ENCODE results near the gene PTPRT. TPM values are rescaled to one million over a fixed set of nuclear protein-coding genes. Genes with fewer than 3 reads are reported as not detected.

PTPRT gene
- total RNA-seq, 1 experiment from 2014 or later: not detected

- Histone ChIP-seq H3K27me3 (ENCODE audit: insufficient read depth, low read length) (no peaks in the 10 kb centered on the region), H3K4me2 (ENCODE audit: low read length) (no peak overlapping the region), H3K9me3 (ENCODE audit: control insufficient read depth in 1 of 2, insufficient read depth in 1 of 2, low read depth in 1 of 2, low read length in 2 of 2) (peaks cover 16 to 17% of the 10 kb centered on the region in 2 experiments; a peak in 2 of 4 replicates), H3K79me2 (ENCODE audit: insufficient read depth, low read length) (no peaks in the 10 kb centered on the region), H4K20me1 (ENCODE audit: insufficient read depth) (no peaks in the 10 kb centered on the region), H2AFZ (ENCODE audit: low read depth, low read length, poor library complexity, severe bottlenecking) (no peak overlapping the region), H3K4me1 (ENCODE audit: control insufficient read depth in 1 of 2, insufficient read depth in 2 of 2, low read length in 2 of 2) (no peaks in the 10 kb centered on the region), H3K9ac (ENCODE audit: low read length) (no peak overlapping the region), H3K4me3 (replicated peaks in 1 of 2; ENCODE audit: low read depth in 1 of 2, low read length in 2 of 2) (no peak overlapping the region), H3K9me2 (ENCODE audit: insufficient read depth) (no peaks in the 10 kb centered on the region), H3K36me3 (ENCODE audit: control insufficient read depth in 1 of 2, insufficient read depth in 2 of 2, low read length in 2 of 2) (no peaks in the 10 kb centered on the region), H3K27ac (ENCODE audit: low read depth, low read length) (no peak overlapping the region)
- TF ChIP-seq TCF7L2 (IDR thresholded peaks at IDR 0.05; ENCODE audit: borderline replicate concordance, extremely low read depth, insufficient read depth, insufficient read length): no peak
- TF ChIP-seq EGR1 (IDR thresholded peaks at IDR 0.05; ENCODE audit: low read depth): no peak
- TF ChIP-seq EZH2phosphoT487 (IDR thresholded peaks at IDR 0.05; ENCODE audit: borderline replicate concordance): no peak
- no peak for TF ChIP-seq POLR2A (IDR thresholded peaks at IDR 0.05; ENCODE audit: borderline replicate concordance, extremely low read depth, insufficient read depth, insufficient read length)
- TF ChIP-seq SP1 (IDR thresholded peaks at IDR 0.05; ENCODE audit: low read depth): no peak
- no peak for TF ChIP-seq CTCF (IDR thresholded peaks at IDR 0.05 in 2 of 3, conservative IDR thresholded peaks at IDR 0.05 in 1 of 3; ENCODE audit: borderline replicate concordance in 1 of 3, insufficient read depth in 1 of 3, low read depth in 2 of 3, low read length in 2 of 3)
- TF ChIP-seq POLR2AphosphoS5 (IDR thresholded peaks at IDR 0.05; ENCODE audit: low read depth, low read length): no peak
- no peak for TF ChIP-seq REST (IDR thresholded peaks at IDR 0.05; ENCODE audit: low read depth)
- no peak for TF ChIP-seq CBX3 (IDR thresholded peaks at IDR 0.05; ENCODE audit: low read depth)
- TF ChIP-seq FOSL1 (IDR thresholded peaks at IDR 0.05; ENCODE audit: low read depth): no peak
- no peak for TF ChIP-seq YY1 (IDR thresholded peaks at IDR 0.05; ENCODE audit: extremely low read depth, insufficient replicate concordance, low read depth, low read length)
- no peak for TF ChIP-seq ELF1 (IDR thresholded peaks at IDR 0.05; ENCODE audit: borderline replicate concordance, low read depth)
- ChIA-PET POLR2A (no interaction called here), CTCF (no interaction called here), RAD21 (ENCODE audit: low non-redundant PET in 1 of 2, low total read pairs in 2 of 2, uncharacterized antibody in 2 of 2, unreplicated experiment in 2 of 2) (no interaction called here)
- ATAC-seq (no peak), DNase-seq (ENCODE audit: low read depth, low spot score) (no peak)
- intact Hi-C loops (cut with micrococcal nuclease): no loop called here
- BruUV-seq (replicated peaks): no TSS peak
Measured at GRCh38 chr20:42359617-42360016, 830.1 kb downstream of the PTPRT start.

Data from HCT116 (cell line).